Measurements from ENCODE around the gene C10orf67.

C10orf67 gene

GRCh38 chr10:23171232-23171876, 173.2 kb downstream of the C10orf67 start:
- DNase-seq (ENCODE audit: low read depth in 2 of 2), result no peak

- DNase-seq (ENCODE audit: low read depth in 2 of 2), result no peak
Observed at GRCh38 chr10:23158370-23158769, 186.2 kb downstream of the C10orf67 start.

GRCh38 chr10:23157691-23158369, 186.8 kb downstream of the C10orf67 start:
- no peak for DNase-seq (ENCODE audit: low read depth in 2 of 2)

- DNase-seq (ENCODE audit: low read depth in 2 of 2), result no peak
Observed at GRCh38 chr10:23157239-23157681, 187.3 kb downstream of the C10orf67 start.

GRCh38 chr10:23156447-23157150, 188.0 kb downstream of the C10orf67 start:
- DNase-seq (ENCODE audit: low read depth in 2 of 2), result no peak

- no peak for DNase-seq (ENCODE audit: low read depth in 2 of 2)
Observed at GRCh38 chr10:23155169-23155568, 189.4 kb downstream of the C10orf67 start.

Measured in stimulated activated CD8-positive, alpha-beta memory T cell treated with anti-CD3 and anti-CD28 coated beads, Interleukin-15, amount 100 ng/mL, for 4 hours (primary cell).